Measurements from ENCODE around the gene SLX1A. TPM values are rescaled to one million over a fixed set of nuclear protein-coding genes. Genes with fewer than 3 reads are reported as not detected.
A peak's percentile ranks its signal among the peaks of the same experiment; 100 is the strongest.
"Not testable (repeated sequence)": the region's sequence is repeated elsewhere in the genome, so short reads cannot be mapped to it uniquely, and the experiment has no call there.

The SLX1A gene
- total RNA-seq (2012; rRNA removed): 18.5 and 27.1 TPM in 2 replicates

- not testable (repeated sequence) for H3K9ac ChIP-seq (ENCODE audit: low read depth, low read length); H3K4me1 ChIP-seq (ENCODE audit: control insufficient read depth, insufficient read depth, low read length); H3K27me3 ChIP-seq (ENCODE audit: control insufficient read depth, insufficient read depth, low read length); H3K36me3 ChIP-seq (ENCODE audit: insufficient read depth, low read length); H3K9me3 ChIP-seq (replicated peaks; ENCODE audit: low read length)
- Histone ChIP-seq H3K4me3 (ENCODE audit: low read length) (peak within 1 kb of the TSS; percentile 64), H3K4me2 (ENCODE audit: low read length) (peak within 1 kb of the TSS; percentile 74)
Observed at GRCh38 chr16:30193615-30194014, at the start of gene SLX1A, which contains the start of gene BOLA2B. Gene SLX1A (plus strand): TSS chr16:30193875. CDS start chr16:30194085, 210 bp downstream. Gene BOLA2B (minus strand): TSS chr16:30193666. CDS start chr16:30193595, 71 bp downstream.

GRCh38 chr16:30144017-30144416 is 49.7 kb upstream of the SLX1A start:
- Histone ChIP-seq H3K9ac (ENCODE audit: low read depth, low read length) (no peak overlapping the region), H3K9me3 (replicated peaks; ENCODE audit: low read length) (no peaks in the 10 kb centered on the region), H3K4me2 (ENCODE audit: low read length) (no peak overlapping the region), H3K27me3 (ENCODE audit: control insufficient read depth, insufficient read depth, low read length) (no peaks in the 10 kb centered on the region), H3K4me1 (ENCODE audit: control insufficient read depth, insufficient read depth, low read length) (no peaks in the 10 kb centered on the region), H3K4me3 (ENCODE audit: low read length) (no peak overlapping the region), H3K36me3 (ENCODE audit: insufficient read depth, low read length) (no peaks in the 10 kb centered on the region)

- Histone ChIP-seq H3K36me3 (ENCODE audit: insufficient read depth, low read length) (no peaks in the 10 kb centered on the region), H3K27me3 (ENCODE audit: control insufficient read depth, insufficient read depth, low read length) (no peaks in the 10 kb centered on the region), H3K4me2 (ENCODE audit: low read length) (no peak overlapping the region), H3K9me3 (replicated peaks; ENCODE audit: low read length) (peaks cover 4% of the 10 kb centered on the region), H3K4me3 (ENCODE audit: low read length) (no peak overlapping the region), H3K9ac (ENCODE audit: low read depth, low read length) (no peak overlapping the region), H3K4me1 (ENCODE audit: control insufficient read depth, insufficient read depth, low read length) (no peaks in the 10 kb centered on the region)
Observed at GRCh38 chr16:30144917-30145316, 48.8 kb upstream of the SLX1A start.

- Histone ChIP-seq H3K9ac (ENCODE audit: low read depth, low read length) (no peak overlapping the region), H3K27me3 (ENCODE audit: control insufficient read depth, insufficient read depth, low read length) (no peaks in the 10 kb centered on the region), H3K36me3 (ENCODE audit: insufficient read depth, low read length) (no peaks in the 10 kb centered on the region), H3K4me2 (ENCODE audit: low read length) (no peak overlapping the region), H3K4me3 (ENCODE audit: low read length) (no peak overlapping the region), H3K4me1 (ENCODE audit: control insufficient read depth, insufficient read depth, low read length) (no peaks in the 10 kb centered on the region), H3K9me3 (replicated peaks; ENCODE audit: low read length) (peaks cover 4% of the 10 kb centered on the region)
Observed at GRCh38 chr16:30145657-30146056, 48.0 kb upstream of the SLX1A start.

GRCh38 chr16:30147843-30148510 is 45.7 kb upstream of the SLX1A start:
- no peaks in the 10 kb centered on the region for H3K36me3 ChIP-seq (ENCODE audit: insufficient read depth, low read length)
- no peak overlapping the region for H3K4me2 ChIP-seq (ENCODE audit: low read length)
- no peaks in the 10 kb centered on the region for H3K27me3 ChIP-seq (ENCODE audit: control insufficient read depth, insufficient read depth, low read length)
- H3K4me1 ChIP-seq (ENCODE audit: control insufficient read depth, insufficient read depth, low read length): no peaks in the 10 kb centered on the region
- H3K9me3 ChIP-seq (replicated peaks; ENCODE audit: low read length): peaks cover 4% of the 10 kb centered on the region
- H3K9ac ChIP-seq (ENCODE audit: low read depth, low read length): no peak overlapping the region
- H3K4me3 ChIP-seq (ENCODE audit: low read length): no peak overlapping the region

- Histone ChIP-seq H3K9me3 (replicated peaks; ENCODE audit: low read length) (peaks cover 4% of the 10 kb centered on the region), H3K4me1 (ENCODE audit: control insufficient read depth, insufficient read depth, low read length) (no peaks in the 10 kb centered on the region), H3K4me2 (ENCODE audit: low read length) (no peak overlapping the region), H3K4me3 (ENCODE audit: low read length) (no peak overlapping the region), H3K27me3 (ENCODE audit: control insufficient read depth, insufficient read depth, low read length) (peaks cover 2% of the 10 kb centered on the region), H3K9ac (ENCODE audit: low read depth, low read length) (no peak overlapping the region), H3K36me3 (ENCODE audit: insufficient read depth, low read length) (no peaks in the 10 kb centered on the region)
Observed at GRCh38 chr16:30149250-30149930, 44.3 kb upstream of the SLX1A start.

- no peak overlapping the region for H3K9ac ChIP-seq (ENCODE audit: low read depth, low read length)
Observed at GRCh38 chr16:30151091-30151490, 42.6 kb upstream of the SLX1A start.

GRCh38 chr16:30152517-30152916 is 41.2 kb upstream of the SLX1A start:
- Histone ChIP-seq H3K4me1 (ENCODE audit: control insufficient read depth, insufficient read depth, low read length) (no peaks in the 10 kb centered on the region), H3K36me3 (ENCODE audit: insufficient read depth, low read length) (no peaks in the 10 kb centered on the region), H3K4me2 (ENCODE audit: low read length) (no peak overlapping the region), H3K4me3 (ENCODE audit: low read length) (no peak overlapping the region), H3K9me3 (replicated peaks; ENCODE audit: low read length) (peaks cover 4% of the 10 kb centered on the region), H3K27me3 (ENCODE audit: control insufficient read depth, insufficient read depth, low read length) (peaks cover 2% of the 10 kb centered on the region), H3K9ac (ENCODE audit: low read depth, low read length) (no peak overlapping the region)

More at GRCh38 chr16:30151091-30151490, 42.6 kb upstream of the SLX1A start:
- Histone ChIP-seq H3K27me3 (ENCODE audit: control insufficient read depth, insufficient read depth, low read length) (peaks cover 2% of the 10 kb centered on the region), H3K9me3 (replicated peaks; ENCODE audit: low read length) (peaks cover 4% of the 10 kb centered on the region), H3K4me2 (ENCODE audit: low read length) (no peak overlapping the region), H3K4me1 (ENCODE audit: control insufficient read depth, insufficient read depth, low read length) (no peaks in the 10 kb centered on the region), H3K36me3 (ENCODE audit: insufficient read depth, low read length) (no peaks in the 10 kb centered on the region), H3K4me3 (ENCODE audit: low read length) (no peak overlapping the region)

GRCh38 chr16:30155188-30155587 is 38.5 kb upstream of the SLX1A start:
- H3K9ac ChIP-seq (ENCODE audit: low read depth, low read length): no peak overlapping the region
- no peaks in the 10 kb centered on the region for H3K4me1 ChIP-seq (ENCODE audit: control insufficient read depth, insufficient read depth, low read length)
- peaks cover 2% of the 10 kb centered on the region for H3K27me3 ChIP-seq (ENCODE audit: control insufficient read depth, insufficient read depth, low read length)
- no peak overlapping the region for H3K4me2 ChIP-seq (ENCODE audit: low read length)
- H3K9me3 ChIP-seq (replicated peaks; ENCODE audit: low read length): no peaks in the 10 kb centered on the region
- H3K4me3 ChIP-seq (ENCODE audit: low read length): no peak overlapping the region
- H3K36me3 ChIP-seq (ENCODE audit: insufficient read depth, low read length): no peaks in the 10 kb centered on the region

- H3K9ac ChIP-seq (ENCODE audit: low read depth, low read length): no peak overlapping the region
- H3K4me2 ChIP-seq (ENCODE audit: low read length): no peak overlapping the region
- no peaks in the 10 kb centered on the region for H3K9me3 ChIP-seq (replicated peaks; ENCODE audit: low read length)
- H3K27me3 ChIP-seq (ENCODE audit: control insufficient read depth, insufficient read depth, low read length): peaks cover 2% of the 10 kb centered on the region
- no peak overlapping the region for H3K4me3 ChIP-seq (ENCODE audit: low read length)
- no peaks in the 10 kb centered on the region for H3K36me3 ChIP-seq (ENCODE audit: insufficient read depth, low read length)
- H3K4me1 ChIP-seq (ENCODE audit: control insufficient read depth, insufficient read depth, low read length): no peaks in the 10 kb centered on the region
Observed at GRCh38 chr16:30157214-30157613, 36.5 kb upstream of the SLX1A start.

GRCh38 chr16:30163538-30163937 is 30.1 kb upstream of the SLX1A start:
- H3K9ac ChIP-seq (ENCODE audit: low read depth, low read length): no peak overlapping the region
- H3K9me3 ChIP-seq (replicated peaks; ENCODE audit: low read length): no peaks in the 10 kb centered on the region
- H3K27me3 ChIP-seq (ENCODE audit: control insufficient read depth, insufficient read depth, low read length): peaks cover 4% of the 10 kb centered on the region
- H3K4me3 ChIP-seq (ENCODE audit: low read length): no peak overlapping the region
- H3K4me1 ChIP-seq (ENCODE audit: control insufficient read depth, insufficient read depth, low read length): no peaks in the 10 kb centered on the region
- H3K4me2 ChIP-seq (ENCODE audit: low read length): no peak overlapping the region
- no peaks in the 10 kb centered on the region for H3K36me3 ChIP-seq (ENCODE audit: insufficient read depth, low read length)

Data from skeletal muscle satellite cell (primary cell).